DND-41 (cell line): ENCODE data around the gene COL4A2.

Experiments used
- CTCF ChIP-seq: IDR thresholded peaks from 2 replicates; pipeline ENCODE4 v1.5.1; 2012; ENCODE audit warnings: borderline replicate concordance, low read length, moderate library complexity, mild to moderate bottlenecking; ENCODE audit not compliant: poor library complexity, severe bottlenecking; ENCODE audit errors: extremely low read depth
- EZH2 ChIP-seq: IDR thresholded peaks from 3 replicates; pipeline ENCODE4 v1.6.1; 2012; ENCODE audit warnings: borderline replicate concordance, low read depth, mild to moderate bottlenecking, moderate library complexity, low read length, inconsistent platforms; ENCODE audit not compliant: severe bottlenecking

GRCh38 chr13:110468986-110469495, 162.0 kb downstream of the COL4A2 start:
- TF ChIP-seq CTCF, result no peak
- TF ChIP-seq EZH2, result no peak
